Activated T-helper 1 cell treated with anti-CD3 and anti-CD28 coated beads, Interleukin-12 subunit alpha, Interleukin-12 subunit beta, Interleukin-2, Interleukin-4 antibody, amounts not matched to agents 30 ng/mL and 10 ng/mL and 1 ng/mL, durations not matched to agents 14 hours and 24 hours and 36 hours (primary cell): ENCODE results near the gene MEF2D. TPM values are rescaled to one million over a fixed set of nuclear protein-coding genes. Genes with fewer than 3 reads are reported as not detected.

Experiments used
- DNase-seq: peaks from one replicate; pipeline ENCODE4 v3.0.0; 2021; ENCODE audit warnings: low spot score
- H3K27ac Mint-ChIP-seq: one replicate; pipeline ENCODE4 v1.8.0; 2021; ENCODE audit warnings: mild to moderate bottlenecking, mixed read lengths
- H3K27me3 Mint-ChIP-seq: one replicate; pipeline ENCODE4 v1.8.0; 2022; ENCODE audit warnings: mild to moderate bottlenecking, moderate library complexity, mixed read lengths; ENCODE audit not compliant: insufficient read depth
- H3K36me3 Mint-ChIP-seq: one replicate; pipeline ENCODE4 v1.8.0; 2021; ENCODE audit warnings: low read depth, mixed read lengths
- H3K4me1 Mint-ChIP-seq: one replicate; pipeline ENCODE4 v1.8.0; 2021; ENCODE audit warnings: low read depth, mixed read lengths
- H3K4me3 Mint-ChIP-seq: one replicate; pipeline ENCODE4 v1.8.0; 2021; ENCODE audit warnings: mild to moderate bottlenecking, moderate library complexity, mixed read lengths
- H3K9me3 Mint-ChIP-seq: one replicate; pipeline ENCODE4 v1.8.0; 2021; ENCODE audit warnings: mixed read lengths
- intact Hi-C: fragments of 100-400 bp; cut with micrococcal nuclease; formaldehyde crosslinking; loops from one replicate; pipeline ENCODE4 v1.15.1; 2024
- total RNA-seq: library from RNA; stranded (reverse); gene quantifications from 2 replicates; pipeline ENCODE4 v1.2.3, GENCODE V29; 2022

MEF2D gene
- total RNA-seq, 1 donor from 2014 or later: 36.3 TPM

- Mint-ChIP-seq H3K27me3 (peaks cover 69% of the 10 kb centered on the region), H3K4me1 (no peaks in the 10 kb centered on the region), H3K9me3 (no peaks in the 10 kb centered on the region), H3K27ac (no peak overlapping the region), H3K36me3 (no peaks in the 10 kb centered on the region), H3K4me3 (no peak overlapping the region)
- DNase-seq: no peak
- intact Hi-C loops: no loop called here
Observed at GRCh38 chr1:156414461-156415064, 86.0 kb downstream of the MEF2D start.

Other genes with a start within 250 kb of the MEF2D start
- gene SMG5, start 217.9 kb downstream of the MEF2D start, total RNA-seq: 95.6 TPM in 2 replicates
- 8.9 and 9.6 TPM in 2 replicates for gene TMEM79, start 216.4 kb downstream of the MEF2D start, total RNA-seq
- gene GLMP, start 205.1 kb downstream of the MEF2D start, total RNA-seq: 17.2 and 20.3 TPM in 2 replicates
- gene VHLL, start 201.5 kb downstream of the MEF2D start, total RNA-seq: 0.56 TPM in 1 of 2 replicates, not detected in the other
- gene CCT3, start 162.5 kb downstream of the MEF2D start, total RNA-seq: 567 and 570 TPM in 2 replicates
- 0.81 TPM in 1 of 2 replicates, not detected in the other for gene TSACC, start 162.2 kb downstream of the MEF2D start, total RNA-seq
- not detected in 2 replicates for gene RHBG, start 131.6 kb downstream of the MEF2D start, total RNA-seq
- 10.3 and 11.2 TPM in 2 replicates for gene IQGAP3, start 71.8 kb upstream of the MEF2D start, total RNA-seq
- 3.7 and 4.1 TPM in 2 replicates for gene TTC24, start 78.9 kb upstream of the MEF2D start, total RNA-seq
- gene NAXE, start 91.0 kb upstream of the MEF2D start, total RNA-seq: 77.8 and 78.0 TPM in 2 replicates
- gene GPATCH4, start 100.7 kb upstream of the MEF2D start, total RNA-seq: 102 and 104 TPM in 2 replicates
- gene HAPLN2, start 118.6 kb upstream of the MEF2D start, total RNA-seq: not detected in 2 replicates
- not detected in 2 replicates for gene BCAN, start 141.3 kb upstream of the MEF2D start, total RNA-seq
- not detected in 2 replicates for gene NES, start 176.6 kb upstream of the MEF2D start, total RNA-seq
- 1.4 and 1.6 TPM in 2 replicates for gene CRABP2, start 204.8 kb upstream of the MEF2D start, total RNA-seq
- 31.6 and 38.9 TPM in 2 replicates for gene METTL25B, start 227.7 kb upstream of the MEF2D start, total RNA-seq
- 73.7 and 81.5 TPM in 2 replicates for gene ISG20L2, start 228.0 kb upstream of the MEF2D start, total RNA-seq
- gene MRPL24, start 240.3 kb upstream of the MEF2D start, total RNA-seq: 132 and 135 TPM in 2 replicates